Nucleus accumbens (tissue), 56 donors: ENCODE data around the gene POLRMT.
"Not testable (repeated sequence)": the region's sequence is repeated elsewhere in the genome, so short reads cannot be mapped to it uniquely, and the experiment has no call there.

ENCODE experiments used
- DNase-seq, 56 donors: peaks; one replicate each; lab custom pipeline; 2025; lab: John Stamatoyannopoulos, UW

POLRMT gene

DNA sequence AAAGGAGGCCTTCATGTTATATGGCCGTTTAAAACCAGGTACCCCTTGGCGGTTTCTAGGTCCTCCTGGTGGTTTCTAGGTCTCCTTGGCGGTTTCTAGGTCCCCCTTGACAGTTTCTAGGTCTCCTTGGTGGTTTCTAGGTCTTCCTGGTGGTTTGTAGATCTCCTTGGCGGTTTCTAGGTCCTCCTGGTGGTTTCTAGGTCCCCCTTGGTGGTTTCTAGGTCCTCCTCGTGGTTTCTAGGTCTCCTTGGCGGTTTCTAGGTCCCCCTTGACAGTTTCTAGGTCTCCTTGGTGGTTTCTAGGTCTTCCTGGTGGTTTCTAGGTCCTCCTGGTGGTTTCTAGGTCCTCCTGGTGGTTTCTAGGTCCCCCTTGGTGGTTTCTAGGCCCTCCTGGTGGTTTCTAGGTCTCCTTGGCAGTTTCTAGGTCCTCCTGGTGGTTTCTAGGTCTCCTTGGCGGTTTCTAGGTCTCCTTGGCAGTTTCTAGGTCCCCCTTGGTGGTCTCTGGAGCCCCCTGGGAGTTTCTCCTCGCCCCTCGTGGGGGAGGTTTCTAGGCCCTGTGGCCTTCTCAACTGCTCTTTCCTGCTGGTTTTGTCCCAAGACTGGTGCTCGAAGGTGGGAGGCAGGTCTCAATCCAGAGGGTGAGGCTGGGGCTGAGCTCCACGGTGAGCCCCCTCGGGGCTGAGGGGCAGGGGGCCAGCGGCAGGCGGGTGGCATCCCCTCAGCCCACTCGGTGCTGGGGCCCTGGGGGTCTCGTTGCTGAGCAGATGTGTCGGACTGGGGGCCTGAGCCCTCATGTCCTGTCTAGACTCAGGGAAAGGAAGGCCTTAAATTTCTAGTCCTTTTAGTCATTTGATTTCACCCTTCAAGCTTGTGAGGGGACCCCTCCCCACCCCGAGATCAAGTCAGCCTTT, 35.7 kb downstream of the POLRMT start:
- DNase-seq = no peak

- no peak for DNase-seq
Measured at GRCh38 chr19:596263-596655, 37.1 kb downstream of the POLRMT start.

- DNase-seq = no peak
Measured at GRCh38 chr19:595326-596262, 37.7 kb downstream of the POLRMT start.

DNA sequence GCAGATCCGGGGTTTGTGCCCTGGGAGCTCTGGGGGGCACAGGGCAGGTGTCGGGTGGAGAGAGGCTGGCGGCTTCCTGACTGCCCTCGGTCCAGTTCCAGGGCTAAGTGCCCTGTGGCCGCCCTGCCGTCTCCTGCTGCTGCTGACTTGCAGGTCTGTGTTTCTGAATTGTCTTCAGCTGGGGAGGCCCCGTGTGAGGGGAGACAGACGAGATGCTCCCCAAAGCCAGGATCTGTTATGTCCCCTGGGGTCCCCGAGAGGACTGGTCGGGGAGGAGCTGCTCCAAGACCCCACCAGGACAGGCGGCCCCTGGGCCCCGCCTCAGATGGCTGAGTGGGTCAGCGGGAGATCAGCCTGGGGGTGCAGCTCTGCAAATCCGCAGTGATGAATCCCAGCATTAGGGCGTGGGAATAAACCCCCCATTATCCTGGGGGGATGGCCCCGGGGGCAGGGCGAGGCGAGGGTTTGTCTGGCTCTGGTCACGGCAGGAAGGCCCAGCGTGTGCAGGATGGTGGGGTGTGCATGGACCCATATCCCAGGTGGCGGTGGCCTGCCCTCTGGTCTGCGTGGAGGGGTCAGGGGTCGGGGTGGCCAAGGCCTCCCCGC, 39.0 kb downstream of the POLRMT start:
- no peak for DNase-seq

GRCh38 chr19:593505-593904, 39.8 kb downstream of the POLRMT start:
- DNase-seq = no peak

DNA sequence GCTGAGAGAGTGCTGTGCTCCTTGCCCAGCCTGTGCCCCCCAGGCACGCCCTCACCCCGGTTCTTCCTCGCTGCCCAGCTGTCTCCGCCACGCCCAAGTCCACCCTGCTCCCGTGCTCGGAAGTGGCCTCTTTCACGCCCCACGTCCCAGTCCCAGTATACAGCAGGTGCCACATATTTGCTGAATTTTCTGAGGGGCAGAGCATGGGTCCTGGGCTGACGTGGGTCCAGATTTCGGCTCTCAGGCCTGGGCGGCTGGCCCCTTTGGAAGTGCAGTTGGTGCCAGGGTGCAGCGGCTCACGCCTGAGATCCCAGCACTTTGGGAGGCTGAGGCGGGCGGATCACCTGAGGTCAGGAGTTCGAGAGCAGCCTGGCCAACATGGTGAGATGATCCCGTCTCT, 40.3 kb downstream of the POLRMT start:
- no peak for DNase-seq

- no peak for DNase-seq
Measured at GRCh38 chr19:592101-592500, 41.2 kb downstream of the POLRMT start.

DNA sequence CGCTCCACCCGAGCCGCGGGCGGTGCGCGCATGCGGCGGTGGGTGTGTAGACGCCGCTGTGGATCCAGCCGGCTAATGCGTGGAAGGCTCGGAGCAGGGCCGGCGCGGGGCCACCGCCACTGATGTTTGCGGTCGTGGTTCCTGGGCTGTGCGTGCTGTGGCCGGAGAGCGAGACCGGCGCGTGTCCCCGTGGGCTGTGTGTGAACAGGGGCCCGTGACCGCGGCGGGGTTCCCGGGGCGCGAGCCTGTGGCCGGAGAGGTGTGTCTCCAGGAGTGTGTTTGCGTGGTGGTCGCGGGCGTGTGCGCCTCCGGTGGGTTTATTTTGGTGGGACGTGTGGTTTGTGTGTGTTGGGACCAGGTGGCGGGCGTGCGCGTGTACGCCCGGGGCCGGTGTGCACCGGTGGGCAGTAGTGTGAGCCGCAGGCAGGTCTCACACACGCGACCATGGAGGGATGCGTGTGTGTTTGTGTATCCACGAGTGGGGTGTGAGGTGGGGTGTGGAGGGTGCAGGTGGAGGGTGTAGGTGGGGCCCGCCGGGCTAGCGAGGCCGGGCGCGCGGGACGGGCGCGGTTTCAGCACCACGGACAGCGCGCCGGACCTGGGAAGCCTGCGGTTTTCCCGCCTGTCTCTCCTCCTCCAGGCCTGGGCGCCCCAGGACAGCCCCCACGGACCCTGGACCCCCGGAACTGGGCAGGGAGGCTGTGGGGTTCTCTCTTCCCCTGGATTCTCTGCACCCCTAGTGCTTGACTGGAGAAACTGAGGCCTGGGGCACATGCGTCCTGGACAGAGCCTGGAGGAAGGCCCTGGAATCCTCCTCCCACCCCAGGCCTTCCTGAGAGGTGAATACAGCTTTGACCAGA, 42.0 kb downstream of the POLRMT start:
- DNase-seq = peak in 7 of 56 donors; percentile 4 to 59 (median 10)

GRCh38 chr19:590750-591098, 42.6 kb downstream of the POLRMT start:
- peak in 2 of 56 donors; percentile 7 to 35 for DNase-seq

- DNase-seq = peak in 4 of 56 donors; percentile 7 to 26 (median 20)
Measured at GRCh38 chr19:590396-590745, 43.0 kb downstream of the POLRMT start.

DNA sequence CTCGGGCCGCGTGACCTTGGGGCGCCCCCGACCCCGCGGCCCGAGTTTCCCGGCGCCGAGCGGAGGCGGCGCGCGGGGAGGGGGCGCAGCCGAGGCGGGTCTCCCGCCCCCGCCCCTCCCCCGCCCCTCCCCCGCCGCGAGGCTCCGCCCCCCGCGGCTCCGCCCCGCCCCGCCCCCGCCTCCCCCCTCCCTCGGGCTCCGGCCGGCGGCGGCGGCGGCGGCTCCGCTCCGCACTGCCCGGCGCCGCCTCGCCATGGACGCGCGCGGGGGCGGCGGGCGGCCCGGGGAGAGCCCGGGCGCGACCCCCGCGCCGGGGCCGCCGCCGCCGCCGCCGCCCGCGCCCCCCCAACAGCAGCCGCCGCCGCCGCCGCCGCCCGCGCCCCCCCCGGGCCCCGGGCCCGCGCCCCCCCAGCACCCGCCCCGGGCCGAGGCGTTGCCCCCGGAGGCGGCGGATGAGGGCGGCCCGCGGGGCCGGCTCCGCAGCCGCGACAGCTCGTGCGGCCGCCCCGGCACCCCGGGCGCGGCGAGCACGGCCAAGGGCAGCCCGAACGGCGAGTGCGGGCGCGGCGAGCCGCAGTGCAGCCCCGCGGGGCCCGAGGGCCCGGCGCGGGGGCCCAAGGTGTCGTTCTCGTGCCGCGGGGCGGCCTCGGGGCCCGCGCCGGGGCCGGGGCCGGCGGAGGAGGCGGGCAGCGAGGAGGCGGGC, 43.5 kb downstream of the POLRMT start, which contains the start of gene HCN2:
TSS of gene HCN2 (plus strand) at position 189 of the 703 bp plus-strand sequence. CDS start at position 254, 65 bp downstream.
- no peak for DNase-seq

GRCh38 chr19:588741-589692, 44.3 kb downstream of the POLRMT start:
- peak in 22 of 56 donors; percentile 16 to 67 (median 50) for DNase-seq

DNA sequence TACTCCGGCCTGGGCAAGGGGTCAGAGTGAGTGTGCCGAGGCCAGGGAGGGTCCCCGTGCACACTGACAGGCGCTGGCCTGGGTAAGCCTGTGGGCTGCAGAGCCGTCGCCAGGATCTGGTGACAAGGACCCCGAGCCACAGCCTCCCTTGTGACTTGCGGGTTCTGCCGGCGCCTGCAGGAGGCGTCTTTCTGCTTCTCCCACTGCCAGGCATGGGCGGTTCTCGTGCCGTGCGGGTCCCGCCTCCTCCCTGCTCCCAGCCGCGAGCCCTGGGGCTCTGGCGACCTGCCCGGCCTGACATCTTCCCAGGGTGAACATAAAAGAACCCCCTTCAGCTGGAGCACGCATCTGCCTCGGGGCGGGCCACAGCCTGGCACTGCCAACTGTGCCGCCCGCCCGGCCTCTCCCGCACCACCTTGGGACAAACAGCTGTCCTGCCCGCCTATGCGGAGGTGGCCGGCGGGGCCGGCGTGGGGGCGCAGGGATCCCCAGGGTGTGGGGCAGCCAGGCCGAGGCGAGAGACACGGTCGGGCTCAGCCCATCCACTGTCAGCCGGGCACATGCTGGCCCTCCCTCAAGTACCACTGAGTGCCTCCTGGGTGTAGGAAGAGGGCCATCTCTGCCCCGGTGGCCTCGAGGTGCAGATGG, 45.1 kb downstream of the POLRMT start:
- peak in 55 of 56 donors; percentile 36 to 93 (median 83) for DNase-seq

DNA sequence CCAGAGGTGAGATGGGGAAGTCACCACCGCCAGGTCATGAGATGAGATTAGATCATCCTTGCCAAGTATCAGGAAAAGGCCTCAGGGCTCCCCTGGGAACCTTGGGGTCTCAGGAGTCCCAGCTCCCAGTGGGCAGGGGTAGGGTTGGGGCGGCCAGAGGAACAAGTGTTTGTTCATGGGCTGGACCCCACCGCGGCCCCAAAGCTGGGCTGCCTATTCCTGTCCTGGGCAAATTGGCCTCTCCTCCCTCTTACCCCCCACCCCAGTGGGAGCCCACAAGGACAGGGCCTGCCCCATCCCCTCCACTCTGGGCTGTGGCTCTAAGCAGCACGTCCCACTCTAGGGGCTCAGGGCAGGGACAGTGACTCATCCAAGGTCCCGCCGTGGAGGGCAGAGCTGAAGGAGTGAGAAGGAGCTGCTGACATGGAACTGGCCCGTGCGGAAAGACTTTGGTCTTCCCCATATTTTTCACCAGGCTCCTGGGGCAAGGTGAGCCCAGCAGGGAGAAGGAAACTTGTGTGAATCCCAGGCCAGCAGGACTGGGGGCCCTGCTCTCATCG, 47.7 kb downstream of the POLRMT start:
- no peak for DNase-seq

DNA sequence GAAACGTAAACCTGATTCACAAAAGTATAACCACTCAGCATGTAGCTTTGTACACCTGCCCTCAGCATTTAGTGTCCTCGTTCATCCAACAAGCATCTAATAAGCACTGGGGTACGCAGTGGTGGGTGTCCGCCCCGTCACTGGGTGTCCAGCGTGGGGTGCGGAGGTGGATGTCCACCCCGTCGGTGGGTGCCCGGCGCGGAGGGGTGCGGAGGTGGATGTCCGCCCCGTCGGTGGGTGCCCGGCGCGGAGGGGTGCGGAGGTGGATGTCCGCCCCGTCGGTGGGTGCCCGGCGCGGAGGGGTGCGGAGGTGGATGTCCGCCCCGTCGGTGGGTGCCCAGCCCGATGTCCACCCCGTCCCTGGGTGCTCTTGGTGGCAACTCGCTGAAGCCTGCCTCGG, 48.2 kb downstream of the POLRMT start:
- not testable (repeated sequence) for DNase-seq

DNA sequence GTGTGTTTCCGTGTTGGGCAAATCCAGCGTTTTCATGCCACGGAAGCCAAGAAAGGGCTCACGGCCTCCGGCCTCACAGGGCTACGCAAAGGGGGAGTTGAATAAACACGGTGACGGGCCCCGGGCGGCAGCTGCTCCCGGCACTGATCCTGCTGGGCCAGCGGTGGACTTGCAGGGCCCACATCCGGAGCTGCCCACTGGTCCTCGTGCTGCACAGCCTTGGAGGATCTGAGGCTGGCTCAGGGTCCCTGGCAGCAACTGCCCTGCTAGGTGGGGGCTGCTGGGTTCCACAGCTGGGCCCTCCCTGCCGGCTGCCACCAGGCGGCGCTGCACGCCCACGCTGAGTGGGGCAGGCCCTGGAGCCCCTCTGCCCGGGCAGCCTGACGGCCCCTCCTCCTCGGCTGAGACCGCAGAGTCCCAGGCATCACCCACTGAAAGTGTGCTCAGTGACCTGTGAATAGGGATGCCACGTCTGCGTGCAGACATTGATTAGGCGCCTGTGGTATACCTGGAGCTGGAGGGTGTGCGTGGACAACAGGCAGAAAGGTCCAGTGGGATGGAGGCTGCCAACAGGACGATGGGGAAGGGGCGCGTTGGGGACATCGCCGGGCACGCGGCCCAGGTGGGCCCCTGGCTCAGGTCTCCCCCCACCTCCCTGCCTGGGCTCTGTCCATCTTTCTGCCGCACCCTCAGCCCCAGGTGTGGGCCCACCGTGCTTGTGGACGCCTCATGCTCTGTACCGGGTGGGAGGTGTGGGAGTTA, 48.9 kb downstream of the POLRMT start:
- DNase-seq = peak in 40 of 56 donors; percentile 10 to 73 (median 38)

DNA sequence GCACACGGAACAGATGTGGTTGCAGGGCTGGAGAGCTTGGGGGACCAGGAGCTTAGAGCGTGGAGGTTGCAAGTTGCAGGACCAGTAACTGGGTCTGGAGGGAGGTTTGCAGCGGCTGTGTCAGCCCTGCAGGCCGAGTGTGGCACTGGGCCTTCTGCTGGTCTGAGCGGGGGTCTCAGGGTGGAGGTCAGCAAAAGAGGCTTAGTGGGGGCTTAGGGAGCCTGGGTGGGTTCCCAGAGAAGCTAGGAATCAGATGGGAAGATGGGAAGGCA, 49.4 kb downstream of the POLRMT start:
- DNase-seq = no peak
